ENCODE data around the gene POLRMT. TPM values are rescaled to one million over a fixed set of nuclear protein-coding genes. Genes with fewer than 3 reads are reported as not detected.

The POLRMT gene
- total and polyA plus RNA-seq, 2 donors (not counting 1 experiment from before 2014, with no cell fraction given): 7.3 to 21.5 TPM

- Histone ChIP-seq H3K79me2 (ENCODE audit: control insufficient read depth, insufficient read depth, low read length) (no peaks in the 10 kb centered on the region), H3K27me3 (ENCODE audit: control insufficient read depth, insufficient read depth, low read length) (peaks cover 6% of the 10 kb centered on the region), H3K36me3 (ENCODE audit: control insufficient read depth, insufficient read depth, low read length) (no peaks in the 10 kb centered on the region), H4K20me1 (ENCODE audit: control insufficient read depth, extremely low read depth, insufficient read depth, low read length) (no peaks in the 10 kb centered on the region), H3K4me3 (replicated peaks in 1 of 4; ENCODE audit: control extremely low read depth in 1 of 4, insufficient read depth in 1 of 4, low read depth in 3 of 4, low read length in 4 of 4) (peak within 1 kb of the TSS in 1 of 4 experiments; percentile 25), H3K27ac (ENCODE audit: insufficient read depth, low read length) (no peak within 1 kb of the TSS), H3K4me1 (ENCODE audit: control insufficient read depth, extremely low read depth, insufficient read depth, low read length) (no peaks in the 10 kb centered on the region), H3K4me2 (ENCODE audit: extremely low read depth, insufficient read depth, low read length) (no peak within 1 kb of the TSS), H3K9me3 (ENCODE audit: control insufficient read depth, insufficient read depth, low read depth, low read length) (no peaks in the 10 kb centered on the region), H2AFZ (ENCODE audit: low read length) (no peak within 1 kb of the TSS), H3K9ac (ENCODE audit: insufficient read depth, low read length) (no peak within 1 kb of the TSS)
- no peak for DNase-seq (ENCODE audit: low read depth in 2 of 2)
- TF ChIP-seq CTCF (conservative IDR thresholded peaks at IDR 0.05 in 1 of 2, IDR thresholded peaks at IDR 0.05 in 1 of 2; ENCODE audit: low read depth in 1 of 2, low read length in 2 of 2) (no peak), EZH2 (IDR thresholded peaks at IDR 0.05; ENCODE audit: low read length, missing control alignments) (no peak)
Observed at GRCh38 chr19:589693-590395, 43.5 kb downstream of the POLRMT start, which contains the start of gene HCN2. TSS of gene HCN2 (plus strand) at chr19:589881. CDS start at chr19:589946, 65 bp downstream.

- H3K36me3 ChIP-seq (ENCODE audit: control insufficient read depth, insufficient read depth, low read length): no peaks in the 10 kb centered on the region
- peak overlapping the region in 1 of 4 experiments; percentile 25 for H3K4me3 ChIP-seq (replicated peaks in 1 of 4; ENCODE audit: control extremely low read depth in 1 of 4, insufficient read depth in 1 of 4, low read depth in 3 of 4, low read length in 4 of 4)
- H3K79me2 ChIP-seq (ENCODE audit: control insufficient read depth, insufficient read depth, low read length): no peaks in the 10 kb centered on the region
- no peak for DNase-seq (ENCODE audit: low read depth in 2 of 2)
- TF ChIP-seq CTCF (conservative IDR thresholded peaks at IDR 0.05 in 1 of 2, IDR thresholded peaks at IDR 0.05 in 1 of 2; ENCODE audit: low read depth in 1 of 2, low read length in 2 of 2) (no peak), EZH2 (IDR thresholded peaks at IDR 0.05; ENCODE audit: low read length, missing control alignments) (peak; percentile 43)
- H3K4me1 ChIP-seq (ENCODE audit: control insufficient read depth, extremely low read depth, insufficient read depth, low read length): no peaks in the 10 kb centered on the region
- H3K9ac ChIP-seq (ENCODE audit: insufficient read depth, low read length): no peak overlapping the region
- H2AFZ ChIP-seq (ENCODE audit: low read length): no peak overlapping the region
- H3K27ac ChIP-seq (ENCODE audit: insufficient read depth, low read length): no peak overlapping the region
- no peaks in the 10 kb centered on the region for H4K20me1 ChIP-seq (ENCODE audit: control insufficient read depth, extremely low read depth, insufficient read depth, low read length)
- H3K4me2 ChIP-seq (ENCODE audit: extremely low read depth, insufficient read depth, low read length): no peak overlapping the region
- peaks cover 6% of the 10 kb centered on the region for H3K27me3 ChIP-seq (ENCODE audit: control insufficient read depth, insufficient read depth, low read length)
- no peaks in the 10 kb centered on the region for H3K9me3 ChIP-seq (ENCODE audit: control insufficient read depth, insufficient read depth, low read depth, low read length)
Observed at GRCh38 chr19:588741-589692, 44.3 kb downstream of the POLRMT start.

- Histone ChIP-seq H2AFZ (ENCODE audit: low read length) (no peak overlapping the region), H3K4me3 (replicated peaks in 1 of 4; ENCODE audit: control extremely low read depth in 1 of 4, insufficient read depth in 1 of 4, low read depth in 3 of 4, low read length in 4 of 4) (no peak overlapping the region), H4K20me1 (ENCODE audit: control insufficient read depth, extremely low read depth, insufficient read depth, low read length) (no peaks in the 10 kb centered on the region), H3K79me2 (ENCODE audit: control insufficient read depth, insufficient read depth, low read length) (no peaks in the 10 kb centered on the region), H3K4me2 (ENCODE audit: extremely low read depth, insufficient read depth, low read length) (no peak overlapping the region), H3K27ac (ENCODE audit: insufficient read depth, low read length) (no peak overlapping the region), H3K36me3 (ENCODE audit: control insufficient read depth, insufficient read depth, low read length) (no peaks in the 10 kb centered on the region), H3K4me1 (ENCODE audit: control insufficient read depth, extremely low read depth, insufficient read depth, low read length) (no peaks in the 10 kb centered on the region), H3K9ac (ENCODE audit: insufficient read depth, low read length) (no peak overlapping the region), H3K9me3 (ENCODE audit: control insufficient read depth, insufficient read depth, low read depth, low read length) (no peaks in the 10 kb centered on the region), H3K27me3 (ENCODE audit: control insufficient read depth, insufficient read depth, low read length) (peaks cover 6% of the 10 kb centered on the region)
- TF ChIP-seq EZH2 (IDR thresholded peaks at IDR 0.05; ENCODE audit: low read length, missing control alignments): no peak
- peak; percentile 46 to 73 for TF ChIP-seq CTCF (conservative IDR thresholded peaks at IDR 0.05 in 1 of 2, IDR thresholded peaks at IDR 0.05 in 1 of 2; ENCODE audit: low read depth in 1 of 2, low read length in 2 of 2)
- peak; percentile 61 to 77 for DNase-seq (ENCODE audit: low read depth in 2 of 2)
Observed at GRCh38 chr19:588093-588740, 45.1 kb downstream of the POLRMT start.
